ENCODE results near the gene ACAD8.

GRCh38 chr11:134236834-134237556 is 16.4 kb upstream of the ACAD8 start:
- TF ChIP-seq CTCF (IDR thresholded peaks at IDR 0.05) (no peak), POLR2AphosphoS5 (IDR thresholded peaks at IDR 0.05) (no peak)
